HEK293 (cell line): ENCODE data around the gene BPI.

Experiments used
- CTCF ChIP-seq: fragments of 450-650 bp; formaldehyde crosslinking; IDR thresholded peaks from 2 replicates; pipeline ENCODE4 v1.5.1; 2016; ENCODE audit warnings: missing biosample characterization, missing genetic modification characterization
- ZBTB26 ChIP-seq: fragments of 450-650 bp; formaldehyde crosslinking; optimal IDR thresholded peaks from 2 replicates; pipeline ENCODE3; 2016; ENCODE audit warnings: missing biosample characterization, mild to moderate bottlenecking, missing genetic modification characterization

DNA sequence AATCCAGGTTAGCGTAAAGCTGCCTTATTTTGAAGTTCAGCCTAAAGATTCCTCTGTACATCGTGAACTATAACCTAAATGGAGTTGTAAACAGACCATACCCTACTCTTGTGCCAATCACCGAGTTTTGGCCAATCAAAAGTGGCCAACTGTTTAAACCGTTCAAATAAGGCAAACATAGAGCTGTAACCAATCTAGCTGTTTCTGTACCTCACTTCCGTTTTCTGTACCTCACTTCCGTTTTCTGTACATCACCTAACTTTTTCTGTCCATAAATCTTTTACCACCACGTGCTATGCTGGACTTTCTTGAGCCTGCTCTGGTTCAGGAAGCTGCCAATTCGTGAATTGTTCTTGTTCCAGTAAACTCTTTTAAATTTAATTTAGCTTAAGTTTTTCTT lies 82.0 kb downstream of the BPI start:
- TF ChIP-seq CTCF (tag by site-specific recombination) = no peak
- TF ChIP-seq ZBTB26 (tag by site-specific recombination) = no peak
